Activated naive CD8-positive, alpha-beta T cell treated with anti-CD3 and anti-CD28 coated beads, Interleukin-2, amount 10 ng/mL, durations not matched to agents 7 days and 5 days (primary cell): ENCODE results near the gene GRM4. TPM values are rescaled to one million over a fixed set of nuclear protein-coding genes. Genes with fewer than 3 reads are reported as not detected.
A peak's percentile ranks its signal among the peaks of the same experiment; 100 is the strongest.

Experiments used
- ATAC-seq: fragments of 150-1000 bp; cut with Tn5 transposase; one replicate; pipeline ENCODE4 v1.10.0; 2021; ENCODE audit warnings: low read depth, moderate library complexity
- POLR2A ChIA-PET: fragments of 350-600 bp; sonication (Branson Sonifier 250); formaldehyde crosslinking; loops from one replicate; lab custom pipeline; 2021; ENCODE audit warnings: antibody characterized with exemption; lab: Charles Lee
- DNase-seq: peaks from one replicate; pipeline ENCODE4 v3.0.0; 2021
- H3K27ac Mint-ChIP-seq: one replicate; pipeline ENCODE4 v1.8.0; 2022; ENCODE audit warnings: mild to moderate bottlenecking, mixed read lengths
- H3K27me3 Mint-ChIP-seq: one replicate; pipeline ENCODE4 v1.8.0; 2022; ENCODE audit warnings: mild to moderate bottlenecking, moderate library complexity, mixed read lengths
- H3K36me3 Mint-ChIP-seq: one replicate; pipeline ENCODE4 v1.8.0; 2021; ENCODE audit warnings: mild to moderate bottlenecking, mixed read lengths
- H3K4me1 Mint-ChIP-seq: one replicate; pipeline ENCODE4 v1.8.0; 2021; ENCODE audit warnings: mixed read lengths
- H3K4me3 Mint-ChIP-seq: one replicate; pipeline ENCODE4 v1.8.0; 2022; ENCODE audit warnings: mild to moderate bottlenecking, moderate library complexity, mixed read lengths
- H3K9me3 Mint-ChIP-seq: one replicate; pipeline ENCODE4 v1.8.0; 2021; ENCODE audit warnings: mixed read lengths
- total RNA-seq, 2 experiments: library from RNA; stranded (reverse); gene quantifications; one replicate each; pipeline ENCODE4 v1.2.3, GENCODE V29; 2021

Gene GRM4
- total RNA-seq, 2 experiments from 2014 or later: 0.14 to 0.44 TPM

GRCh38 chr6:33980176-33981175, 165.4 kb downstream of the GRM4 start:
- Mint-ChIP-seq H3K27ac (no peak overlapping the region), H3K27me3 (peaks cover 21% of the 10 kb centered on the region), H3K4me3 (no peak overlapping the region), H3K9me3 (no peaks in the 10 kb centered on the region), H3K4me1 (peaks cover 3% of the 10 kb centered on the region), H3K36me3 (no peaks in the 10 kb centered on the region)
- POLR2A ChIA-PET: no interaction called here
- ATAC-seq: no peak
- DNase-seq: no peak

DNA sequence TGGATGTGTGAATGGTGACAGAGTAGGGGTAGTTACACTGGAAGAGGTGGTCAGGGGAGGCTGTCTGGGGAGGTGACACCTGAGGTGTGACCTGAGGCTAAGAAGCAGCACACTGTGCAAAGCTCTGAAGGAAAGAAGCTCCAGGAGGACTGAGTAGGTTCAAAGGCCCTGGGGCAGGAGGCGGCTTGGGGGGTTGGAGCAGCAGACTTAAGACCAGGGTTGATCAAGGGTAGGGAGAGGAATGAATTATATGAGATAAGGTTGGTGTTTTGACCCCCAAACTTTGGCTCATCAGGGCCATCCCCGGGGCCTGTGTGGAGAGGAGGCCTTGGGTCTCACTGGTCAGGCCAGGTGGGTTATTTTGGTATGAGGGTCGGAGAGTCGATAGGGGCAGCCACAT, 166.1 kb downstream of the GRM4 start:
- no peak for ATAC-seq
- no peak for DNase-seq
- Mint-ChIP-seq H3K4me1 (peaks cover 3% of the 10 kb centered on the region), H3K27ac (no peak overlapping the region), H3K4me3 (no peak overlapping the region), H3K9me3 (no peaks in the 10 kb centered on the region), H3K36me3 (no peaks in the 10 kb centered on the region), H3K27me3 (peaks cover 23% of the 10 kb centered on the region)
- POLR2A ChIA-PET: no interaction called here

GRCh38 chr6:33978412-33979150, 167.3 kb downstream of the GRM4 start:
- no peaks in the 10 kb centered on the region for H3K36me3 Mint-ChIP-seq
- DNase-seq (no peak), ATAC-seq (no peak)
- no peaks in the 10 kb centered on the region for H3K9me3 Mint-ChIP-seq
- H3K27ac Mint-ChIP-seq: no peak overlapping the region
- peaks cover 34% of the 10 kb centered on the region for H3K27me3 Mint-ChIP-seq
- H3K4me3 Mint-ChIP-seq: no peak overlapping the region
- peaks cover 3% of the 10 kb centered on the region for H3K4me1 Mint-ChIP-seq
- POLR2A ChIA-PET: no interaction called here

GRCh38 chr6:33977606-33978411, 168.1 kb downstream of the GRM4 start:
- Mint-ChIP-seq H3K27me3 (peaks cover 39% of the 10 kb centered on the region), H3K4me1 (no peaks in the 10 kb centered on the region), H3K4me3 (no peak overlapping the region), H3K27ac (no peak overlapping the region), H3K9me3 (no peaks in the 10 kb centered on the region), H3K36me3 (no peaks in the 10 kb centered on the region)
- ATAC-seq: no peak
- POLR2A ChIA-PET: no interaction called here
- peak; percentile 18 for DNase-seq

- peaks cover 47% of the 10 kb centered on the region for H3K27me3 Mint-ChIP-seq
- H3K4me3 Mint-ChIP-seq: no peak overlapping the region
- no peaks in the 10 kb centered on the region for H3K9me3 Mint-ChIP-seq
- DNase-seq (no peak), ATAC-seq (no peak)
- POLR2A ChIA-PET: no interaction called here
- H3K27ac Mint-ChIP-seq: no peak overlapping the region
- no peaks in the 10 kb centered on the region for H3K36me3 Mint-ChIP-seq
- H3K4me1 Mint-ChIP-seq: no peaks in the 10 kb centered on the region
Observed at GRCh38 chr6:33976437-33977360, 169.2 kb downstream of the GRM4 start.

- DNase-seq (no peak), ATAC-seq (peak; percentile 26)
- H3K27ac Mint-ChIP-seq: no peak overlapping the region
- POLR2A ChIA-PET: no interaction called here
- H3K9me3 Mint-ChIP-seq: no peaks in the 10 kb centered on the region
- H3K27me3 Mint-ChIP-seq: peaks cover 55% of the 10 kb centered on the region
- H3K36me3 Mint-ChIP-seq: no peaks in the 10 kb centered on the region
- H3K4me1 Mint-ChIP-seq: no peaks in the 10 kb centered on the region
- H3K4me3 Mint-ChIP-seq: no peak overlapping the region
Observed at GRCh38 chr6:33975661-33976436, 170.0 kb downstream of the GRM4 start.

GRCh38 chr6:33974471-33974870, 171.4 kb downstream of the GRM4 start:
- H3K9me3 Mint-ChIP-seq: no peaks in the 10 kb centered on the region

DNA sequence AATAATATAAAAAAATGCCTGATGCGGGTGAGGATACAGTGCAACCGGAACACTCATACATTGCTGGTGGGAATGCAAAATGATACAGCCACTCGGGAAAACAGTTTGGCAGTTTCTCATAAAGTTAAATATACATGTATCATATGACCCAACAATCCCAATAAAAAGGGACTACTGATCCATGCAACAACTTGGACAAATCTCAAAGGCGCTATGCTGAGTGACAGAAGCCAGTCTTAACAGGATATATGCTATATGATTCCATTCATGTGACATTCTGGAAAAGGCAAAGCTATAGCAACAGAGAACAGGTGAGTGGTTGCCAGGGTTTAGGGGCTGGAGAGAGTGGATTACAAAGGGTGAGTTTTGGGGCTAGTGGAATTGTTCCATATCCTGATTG, 171.9 kb downstream of the GRM4 start:
- ATAC-seq (no peak), DNase-seq (no peak)
- H3K27me3 Mint-ChIP-seq: peaks cover 70% of the 10 kb centered on the region
- no peaks in the 10 kb centered on the region for H3K4me1 Mint-ChIP-seq
- POLR2A ChIA-PET: no interaction called here
- H3K36me3 Mint-ChIP-seq: no peaks in the 10 kb centered on the region
- no peak overlapping the region for H3K27ac Mint-ChIP-seq
- no peak overlapping the region for H3K4me3 Mint-ChIP-seq
- H3K9me3 Mint-ChIP-seq: no peaks in the 10 kb centered on the region

More at GRCh38 chr6:33974471-33974870, 171.4 kb downstream of the GRM4 start:
- Mint-ChIP-seq H3K27ac (no peak overlapping the region), H3K4me1 (no peaks in the 10 kb centered on the region), H3K36me3 (no peaks in the 10 kb centered on the region), H3K27me3 (peaks cover 68% of the 10 kb centered on the region), H3K4me3 (no peak overlapping the region)
- POLR2A ChIA-PET: no interaction called here
- ATAC-seq (no peak), DNase-seq (no peak)

- ATAC-seq: no peak
- Mint-ChIP-seq H3K4me3 (no peak overlapping the region), H3K4me1 (no peaks in the 10 kb centered on the region), H3K27ac (no peak overlapping the region), H3K27me3 (peaks cover 72% of the 10 kb centered on the region), H3K9me3 (no peaks in the 10 kb centered on the region), H3K36me3 (no peaks in the 10 kb centered on the region)
- POLR2A ChIA-PET: no interaction called here
- no peak for DNase-seq
Observed at GRCh38 chr6:33971580-33971979, 174.3 kb downstream of the GRM4 start.
